Measurements from ENCODE around the gene TMED1.
"Not testable (repeated sequence)": the region's sequence is repeated elsewhere in the genome, so short reads cannot be mapped to it uniquely, and the experiment has no call there.

The TMED1 gene

DNA sequence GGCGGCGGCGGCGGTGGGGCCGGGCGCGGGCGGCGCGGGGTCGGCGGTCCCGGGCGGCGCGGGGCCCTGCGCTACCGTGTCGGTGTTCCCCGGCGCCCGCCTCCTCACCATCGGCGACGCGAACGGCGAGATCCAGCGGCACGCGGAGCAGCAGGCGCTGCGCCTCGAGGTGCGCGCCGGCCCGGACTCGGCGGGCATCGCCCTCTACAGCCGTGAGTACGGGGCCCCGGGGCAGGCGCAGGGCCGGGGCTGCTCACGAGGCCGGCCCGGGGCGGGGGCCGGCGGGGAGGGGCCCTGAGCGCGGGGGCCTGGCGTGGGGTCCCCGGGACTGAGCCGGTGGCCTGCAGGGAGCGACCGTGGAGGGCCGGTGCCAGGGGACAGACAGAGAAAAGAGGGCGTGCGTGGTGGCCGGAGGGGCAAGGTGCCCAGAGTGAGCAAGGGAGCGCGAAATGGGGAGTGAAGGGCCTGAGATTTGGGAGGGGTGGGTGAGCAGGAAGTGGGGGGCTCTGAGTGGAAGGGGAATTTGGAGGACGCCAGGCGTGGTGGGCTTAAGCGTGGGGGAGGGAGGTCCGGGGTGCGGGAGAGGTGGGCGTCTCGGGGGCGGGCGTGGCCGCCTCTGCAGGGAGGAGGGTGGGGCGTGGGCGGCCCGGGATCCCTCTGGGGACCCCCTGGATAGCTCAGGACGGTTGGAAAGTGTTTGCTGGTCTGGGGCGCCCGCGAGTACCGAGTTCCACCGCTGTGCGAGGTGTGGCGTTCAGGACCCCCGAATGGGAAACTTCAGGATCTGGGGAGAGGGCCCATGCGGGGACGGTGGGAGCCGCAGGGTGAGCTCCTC, 35.9 kb upstream of the TMED1 start:
- no peak for DNase-seq (ENCODE audit: low read depth in 1 of 2, low spot score in 1 of 2)
- Histone ChIP-seq H3K4me3 (replicated peaks; ENCODE audit: insufficient read depth, low read length) (peak overlapping the region; percentile 88), H3K27ac (replicated peaks) (no peak overlapping the region), H3K27me3 (ENCODE audit: insufficient read depth, poor library complexity, severe bottlenecking) (no peaks in the 10 kb centered on the region)
- TF ChIP-seq SPI1 (IDR thresholded peaks at IDR 0.05; ENCODE audit: borderline replicate concordance, low read depth) (no peak), GABPA (IDR thresholded peaks at IDR 0.05; ENCODE audit: low read depth) (no peak), POLR2AphosphoS5 (IDR thresholded peaks at IDR 0.05; ENCODE audit: low read depth) (no peak)
- TF ChIP-seq, protein P1, sequence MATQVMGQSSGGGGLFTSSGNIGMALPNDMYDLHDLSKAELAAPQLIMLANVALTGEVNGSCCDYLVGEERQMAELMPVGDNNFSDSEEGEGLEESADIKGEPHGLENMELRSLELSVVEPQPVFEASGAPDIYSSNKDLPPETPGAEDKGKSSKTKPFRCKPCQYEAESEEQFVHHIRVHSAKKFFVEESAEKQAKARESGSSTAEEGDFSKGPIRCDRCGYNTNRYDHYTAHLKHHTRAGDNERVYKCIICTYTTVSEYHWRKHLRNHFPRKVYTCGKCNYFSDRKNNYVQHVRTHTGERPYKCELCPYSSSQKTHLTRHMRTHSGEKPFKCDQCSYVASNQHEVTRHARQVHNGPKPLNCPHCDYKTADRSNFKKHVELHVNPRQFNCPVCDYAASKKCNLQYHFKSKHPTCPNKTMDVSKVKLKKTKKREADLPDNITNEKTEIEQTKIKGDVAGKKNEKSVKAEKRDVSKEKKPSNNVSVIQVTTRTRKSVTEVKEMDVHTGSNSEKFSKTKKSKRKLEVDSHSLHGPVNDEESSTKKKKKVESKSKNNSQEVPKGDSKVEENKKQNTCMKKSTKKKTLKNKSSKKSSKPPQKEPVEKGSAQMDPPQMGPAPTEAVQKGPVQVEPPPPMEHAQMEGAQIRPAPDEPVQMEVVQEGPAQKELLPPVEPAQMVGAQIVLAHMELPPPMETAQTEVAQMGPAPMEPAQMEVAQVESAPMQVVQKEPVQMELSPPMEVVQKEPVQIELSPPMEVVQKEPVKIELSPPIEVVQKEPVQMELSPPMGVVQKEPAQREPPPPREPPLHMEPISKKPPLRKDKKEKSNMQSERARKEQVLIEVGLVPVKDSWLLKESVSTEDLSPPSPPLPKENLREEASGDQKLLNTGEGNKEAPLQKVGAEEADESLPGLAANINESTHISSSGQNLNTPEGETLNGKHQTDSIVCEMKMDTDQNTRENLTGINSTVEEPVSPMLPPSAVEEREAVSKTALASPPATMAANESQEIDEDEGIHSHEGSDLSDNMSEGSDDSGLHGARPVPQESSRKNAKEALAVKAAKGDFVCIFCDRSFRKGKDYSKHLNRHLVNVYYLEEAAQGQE (IDR thresholded peaks at IDR 0.05; ENCODE audit: insufficient replicate concordance, low read depth) = no peak
- TF ChIP-seq, protein P2, sequence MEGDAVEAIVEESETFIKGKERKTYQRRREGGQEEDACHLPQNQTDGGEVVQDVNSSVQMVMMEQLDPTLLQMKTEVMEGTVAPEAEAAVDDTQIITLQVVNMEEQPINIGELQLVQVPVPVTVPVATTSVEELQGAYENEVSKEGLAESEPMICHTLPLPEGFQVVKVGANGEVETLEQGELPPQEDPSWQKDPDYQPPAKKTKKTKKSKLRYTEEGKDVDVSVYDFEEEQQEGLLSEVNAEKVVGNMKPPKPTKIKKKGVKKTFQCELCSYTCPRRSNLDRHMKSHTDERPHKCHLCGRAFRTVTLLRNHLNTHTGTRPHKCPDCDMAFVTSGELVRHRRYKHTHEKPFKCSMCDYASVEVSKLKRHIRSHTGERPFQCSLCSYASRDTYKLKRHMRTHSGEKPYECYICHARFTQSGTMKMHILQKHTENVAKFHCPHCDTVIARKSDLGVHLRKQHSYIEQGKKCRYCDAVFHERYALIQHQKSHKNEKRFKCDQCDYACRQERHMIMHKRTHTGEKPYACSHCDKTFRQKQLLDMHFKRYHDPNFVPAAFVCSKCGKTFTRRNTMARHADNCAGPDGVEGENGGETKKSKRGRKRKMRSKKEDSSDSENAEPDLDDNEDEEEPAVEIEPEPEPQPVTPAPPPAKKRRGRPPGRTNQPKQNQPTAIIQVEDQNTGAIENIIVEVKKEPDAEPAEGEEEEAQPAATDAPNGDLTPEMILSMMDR (IDR thresholded peaks at IDR 0.05; ENCODE audit: insufficient read depth, low read length) = no peak

GRCh38 chr19:10870955-10871603, 35.1 kb upstream of the TMED1 start, which contains the start of gene CARM1:
CARM1 (plus strand) TSS chr19:10871553; CDS start chr19:10871703, 150 bp downstream.
- TF ChIP-seq, protein P2 (IDR thresholded peaks at IDR 0.05; ENCODE audit: insufficient read depth, low read length) = peak; percentile 14
- TF ChIP-seq, protein P1 (IDR thresholded peaks at IDR 0.05; ENCODE audit: insufficient replicate concordance, low read depth) = no peak
- peak; percentile 94 to 98 for DNase-seq (ENCODE audit: low read depth in 1 of 2, low spot score in 1 of 2)
- Histone ChIP-seq H3K4me3 (replicated peaks; ENCODE audit: insufficient read depth, low read length) (peak within 1 kb of the TSS; percentile 88), H3K27ac (replicated peaks) (peak within 1 kb of the TSS; percentile 32; the same call in 1 of the 2 replicates), H3K27me3 (ENCODE audit: insufficient read depth, poor library complexity, severe bottlenecking) (no peaks in the 10 kb centered on the region)

DNA sequence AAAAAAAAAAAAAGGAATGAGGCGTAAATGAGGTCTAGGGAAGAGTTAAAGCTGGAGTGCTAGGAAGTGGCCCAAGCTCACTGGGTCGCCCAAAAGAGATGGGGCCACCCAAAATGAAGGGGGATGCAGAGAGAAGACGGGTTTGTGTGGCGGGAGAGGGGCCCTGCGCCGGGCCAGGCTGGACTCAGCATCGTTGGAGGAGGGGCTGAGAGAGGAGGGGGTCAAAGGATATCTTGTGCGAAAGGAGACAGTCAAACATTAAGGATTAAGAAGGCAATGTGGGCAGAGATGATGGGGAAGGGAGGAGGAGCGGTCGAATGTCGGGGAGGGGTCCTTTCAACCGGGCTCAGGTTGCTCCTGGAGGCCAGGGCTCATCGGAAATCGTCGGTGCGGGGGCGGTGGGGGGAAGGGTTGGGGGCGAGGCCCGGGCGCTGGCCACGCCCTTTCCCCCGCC, 34.5 kb upstream of the TMED1 start:
- Histone ChIP-seq H3K27me3 (ENCODE audit: insufficient read depth, poor library complexity, severe bottlenecking) (no peaks in the 10 kb centered on the region), H3K4me3 (replicated peaks; ENCODE audit: insufficient read depth, low read length) (peak overlapping the region; percentile 55), H3K27ac (replicated peaks) (peak overlapping the region; percentile 32; the same call in 1 of the 2 replicates)
- no peak for DNase-seq (ENCODE audit: low read depth in 1 of 2, low spot score in 1 of 2)
- TF ChIP-seq, protein P2 (IDR thresholded peaks at IDR 0.05; ENCODE audit: insufficient read depth, low read length) = no peak
- no peak; the same call in 1 of the 2 replicates for TF ChIP-seq POLR2AphosphoS5 (IDR thresholded peaks at IDR 0.05; ENCODE audit: low read depth)
- TF ChIP-seq, protein P1 (IDR thresholded peaks at IDR 0.05; ENCODE audit: insufficient replicate concordance, low read depth) = no peak

DNA sequence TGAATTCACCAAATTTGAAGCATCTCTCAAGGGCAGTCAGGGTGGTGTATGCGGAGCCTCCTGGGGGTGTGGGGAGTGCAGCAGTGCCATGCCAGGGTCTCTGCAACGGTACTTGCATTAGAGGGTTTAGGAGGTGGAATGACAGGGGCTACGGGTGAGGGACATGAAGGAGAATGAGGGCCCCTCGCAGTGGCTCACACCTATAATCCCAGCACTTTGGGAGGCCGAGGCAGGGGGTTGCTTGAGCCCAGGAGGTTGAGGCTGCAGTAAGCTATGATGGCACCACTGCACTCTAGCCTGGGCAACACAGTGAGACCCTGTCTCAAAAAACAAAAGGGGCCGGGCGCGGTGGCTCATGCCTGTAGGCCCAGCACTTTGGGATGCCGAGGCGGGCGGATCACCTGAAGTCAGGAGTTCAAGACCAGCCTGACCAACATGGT, 33.9 kb upstream of the TMED1 start:
- not testable (repeated sequence) for H3K27ac ChIP-seq (replicated peaks); DNase-seq (ENCODE audit: low read depth in 1 of 2, low spot score in 1 of 2); H3K27me3 ChIP-seq (ENCODE audit: insufficient read depth, poor library complexity, severe bottlenecking); H3K4me3 ChIP-seq (replicated peaks; ENCODE audit: insufficient read depth, low read length)

Measured in HL-60 (cell line).